Amniotic stem cell (primary cell): Measurements from ENCODE around the gene CREB5.
"Not testable (repeated sequence)": the region's sequence is repeated elsewhere in the genome, so short reads cannot be mapped to it uniquely, and the experiment has no call there.

ENCODE experiments used
- DNase-seq: peaks from one replicate; lab custom pipeline; 2025; lab: John Stamatoyannopoulos, UW

Gene CREB5, protein sequence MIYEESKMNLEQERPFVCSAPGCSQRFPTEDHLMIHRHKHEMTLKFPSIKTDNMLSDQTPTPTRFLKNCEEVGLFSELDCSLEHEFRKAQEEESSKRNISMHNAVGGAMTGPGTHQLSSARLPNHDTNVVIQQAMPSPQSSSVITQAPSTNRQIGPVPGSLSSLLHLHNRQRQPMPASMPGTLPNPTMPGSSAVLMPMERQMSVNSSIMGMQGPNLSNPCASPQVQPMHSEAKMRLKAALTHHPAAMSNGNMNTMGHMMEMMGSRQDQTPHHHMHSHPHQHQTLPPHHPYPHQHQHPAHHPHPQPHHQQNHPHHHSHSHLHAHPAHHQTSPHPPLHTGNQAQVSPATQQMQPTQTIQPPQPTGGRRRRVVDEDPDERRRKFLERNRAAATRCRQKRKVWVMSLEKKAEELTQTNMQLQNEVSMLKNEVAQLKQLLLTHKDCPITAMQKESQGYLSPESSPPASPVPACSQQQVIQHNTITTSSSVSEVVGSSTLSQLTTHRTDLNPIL

DNA sequence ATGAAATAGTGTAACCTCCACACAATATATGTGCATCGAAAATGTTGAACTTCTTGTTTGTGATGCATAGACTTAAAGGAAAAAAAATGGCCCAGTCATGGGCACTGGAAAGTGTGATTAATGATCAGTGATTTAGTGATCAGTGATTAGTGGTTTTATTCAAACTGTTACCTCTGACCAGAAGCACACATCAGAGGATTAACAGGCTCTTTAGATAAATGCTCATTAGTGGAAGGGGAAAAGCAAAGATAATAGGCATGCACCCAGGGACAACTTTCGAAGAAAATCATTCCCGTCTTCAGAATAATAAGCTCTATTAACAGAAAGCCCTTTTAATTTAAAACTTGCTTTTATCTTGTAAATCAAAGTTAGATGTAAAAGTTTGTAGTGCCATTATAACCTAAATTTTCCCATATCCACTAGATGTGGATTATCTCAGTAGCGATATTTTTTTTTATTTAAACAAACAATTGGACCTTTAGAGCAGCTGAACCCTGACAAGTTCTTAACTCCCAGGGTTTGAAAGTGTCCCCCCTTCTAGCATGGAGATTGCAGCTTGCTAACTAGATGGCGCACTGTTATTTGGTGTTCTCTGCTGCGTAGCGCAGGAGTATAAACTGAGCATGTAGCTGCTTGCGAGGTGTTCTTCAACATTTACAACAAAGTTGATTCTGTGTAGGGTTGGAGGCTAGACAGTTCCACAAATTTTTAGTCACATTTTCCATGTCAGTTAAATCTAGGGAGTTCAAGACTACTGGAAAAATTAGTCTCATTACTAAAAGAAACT lies at the start of gene CREB5:
Gene CREB5 (plus strand): TSS at position 643 of the 787 bp plus-strand sequence. CDS start 397 bp downstream, outside the sequence.
- DNase-seq, result no peak

DNA sequence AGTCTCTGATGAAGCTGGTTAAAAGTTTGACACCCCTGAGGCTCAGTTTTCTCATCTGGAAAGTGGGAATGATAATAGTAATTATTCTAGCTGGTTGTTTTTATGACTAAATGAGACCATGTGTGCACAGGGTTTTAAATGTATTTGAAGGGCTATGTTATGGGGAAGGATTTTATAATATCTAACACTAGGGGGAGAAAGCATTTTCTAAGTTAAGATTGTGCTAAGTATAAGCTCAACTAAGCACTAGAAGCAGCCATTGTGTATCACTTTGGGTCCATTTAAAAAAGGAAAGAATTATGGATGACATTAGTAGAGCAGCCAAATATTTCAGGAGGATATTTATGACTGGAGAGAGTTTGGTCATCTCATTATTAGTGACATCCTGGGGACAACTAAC lies 49.5 kb upstream of the CREB5 start:
- DNase-seq, result no peak

- DNase-seq, result no peak
These were observed 48.2 kb upstream of the CREB5 start for GRCh38 chr7:28364082-28364481.

DNA sequence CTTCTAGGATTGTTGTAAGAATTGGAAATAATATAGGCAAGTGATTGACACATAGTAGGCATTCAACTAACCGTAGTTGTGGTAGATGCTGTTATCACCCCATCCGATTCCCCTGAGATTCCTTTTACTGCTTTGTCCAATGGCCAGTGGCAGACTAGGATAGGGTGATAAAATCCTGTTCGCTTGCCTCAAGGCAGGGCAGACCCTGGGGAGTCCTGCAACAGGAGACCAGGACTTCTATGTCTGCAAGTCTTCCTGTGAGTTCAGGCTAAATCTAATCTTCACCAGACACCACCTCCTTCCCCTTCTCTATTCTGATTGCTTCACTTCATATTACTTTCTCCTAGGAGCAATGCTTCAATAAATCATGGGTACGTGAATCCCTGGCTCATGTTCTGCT lies 42.8 kb upstream of the CREB5 start:
- no peak for DNase-seq

GRCh38 chr7:28371846-28372245 lies 40.5 kb upstream of the CREB5 start:
- DNase-seq, result no peak

GRCh38 chr7:28373990-28374389 lies 38.3 kb upstream of the CREB5 start:
- DNase-seq, result no peak

DNA sequence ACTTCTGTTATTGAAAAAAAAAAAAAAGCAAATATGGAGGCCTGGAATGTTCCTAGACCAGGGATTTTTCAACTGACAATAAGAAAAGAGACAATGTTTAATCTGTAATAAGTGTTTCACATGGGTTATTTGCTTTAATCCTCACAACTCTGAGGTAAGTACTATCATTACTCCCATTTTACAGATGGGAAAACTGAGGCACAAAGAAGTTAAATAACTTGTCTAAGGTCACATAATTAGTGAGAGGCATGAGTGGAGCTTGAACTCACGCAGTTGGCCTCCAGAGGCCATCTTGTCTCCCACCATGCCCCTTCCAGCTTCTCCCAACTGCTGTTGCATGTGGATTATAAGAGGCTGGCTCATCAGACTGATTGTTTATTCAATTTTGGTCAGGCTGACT lies 36.6 kb upstream of the CREB5 start:
- DNase-seq, result no peak

- DNase-seq, result no peak
These were observed 35.7 kb upstream of the CREB5 start for GRCh38 chr7:28376634-28377033.

DNA sequence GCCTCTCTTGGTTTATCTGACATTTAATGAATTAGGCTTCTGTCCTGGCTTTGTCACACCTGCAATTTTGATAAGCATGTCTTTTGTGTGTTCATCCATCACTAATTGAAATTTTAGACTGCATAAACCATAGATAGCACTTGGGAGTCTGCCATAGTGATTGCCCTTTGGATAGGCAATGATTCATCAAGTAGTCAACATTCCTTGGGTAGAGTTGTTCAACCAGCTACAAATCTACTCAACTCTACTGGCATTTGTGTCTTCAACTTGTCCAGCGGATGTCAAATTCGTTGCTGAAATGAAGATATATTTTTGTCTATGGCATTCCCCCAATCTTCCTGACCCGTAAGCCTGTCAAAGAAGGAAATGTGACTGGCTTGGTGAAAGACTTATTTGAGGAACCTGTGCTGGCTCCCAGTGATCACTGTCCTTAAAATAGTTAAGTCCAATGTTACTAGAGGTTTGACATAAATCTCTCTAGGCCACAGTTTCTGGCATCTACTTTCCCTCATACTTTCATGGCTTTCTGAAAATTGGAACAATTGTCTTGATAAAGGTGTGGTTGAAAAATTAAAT lies 33.7 kb upstream of the CREB5 start:
- no peak for DNase-seq

- no peak for DNase-seq
These were observed 30.9 kb upstream of the CREB5 start for GRCh38 chr7:28381466-28381865.

DNA sequence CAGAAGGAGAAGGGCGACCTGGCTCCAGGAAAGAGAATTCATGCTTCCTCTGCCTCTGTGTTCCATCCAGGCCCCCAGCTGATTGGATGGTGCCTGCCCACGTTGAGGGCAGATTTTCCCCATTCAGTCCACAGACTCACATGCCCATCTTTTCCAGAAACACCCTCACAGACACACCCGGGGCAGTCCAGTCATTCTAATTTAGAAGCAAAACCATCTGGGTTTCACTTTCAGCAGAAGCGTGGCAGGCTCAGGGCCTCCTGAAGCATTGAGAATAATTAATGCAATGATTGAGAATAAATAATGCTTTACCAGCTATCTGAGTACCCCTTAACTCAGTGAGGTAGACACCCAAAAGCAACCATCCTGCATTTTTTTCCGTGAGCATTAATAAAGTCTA lies 30.2 kb upstream of the CREB5 start:
- DNase-seq, result no peak

DNA sequence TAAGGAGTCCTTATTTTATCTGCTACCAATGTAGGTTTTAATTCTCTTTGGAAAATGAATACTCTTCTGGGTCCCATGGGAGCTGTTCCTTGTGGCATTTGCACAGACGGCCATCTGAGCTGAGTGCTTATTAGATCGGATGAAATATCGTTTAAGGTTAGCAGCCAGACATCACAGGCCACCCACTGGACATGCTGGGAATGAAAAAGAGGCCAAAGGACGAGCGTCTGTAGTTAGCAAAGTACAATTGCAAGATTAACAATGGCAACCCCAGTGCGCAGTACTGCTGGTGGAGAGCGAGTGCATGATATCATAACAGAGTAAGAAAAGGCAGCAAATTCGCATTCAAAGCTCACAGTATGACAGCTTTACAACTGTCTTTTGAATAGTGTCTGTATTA lies 28.3 kb upstream of the CREB5 start:
- no peak for DNase-seq

DNA sequence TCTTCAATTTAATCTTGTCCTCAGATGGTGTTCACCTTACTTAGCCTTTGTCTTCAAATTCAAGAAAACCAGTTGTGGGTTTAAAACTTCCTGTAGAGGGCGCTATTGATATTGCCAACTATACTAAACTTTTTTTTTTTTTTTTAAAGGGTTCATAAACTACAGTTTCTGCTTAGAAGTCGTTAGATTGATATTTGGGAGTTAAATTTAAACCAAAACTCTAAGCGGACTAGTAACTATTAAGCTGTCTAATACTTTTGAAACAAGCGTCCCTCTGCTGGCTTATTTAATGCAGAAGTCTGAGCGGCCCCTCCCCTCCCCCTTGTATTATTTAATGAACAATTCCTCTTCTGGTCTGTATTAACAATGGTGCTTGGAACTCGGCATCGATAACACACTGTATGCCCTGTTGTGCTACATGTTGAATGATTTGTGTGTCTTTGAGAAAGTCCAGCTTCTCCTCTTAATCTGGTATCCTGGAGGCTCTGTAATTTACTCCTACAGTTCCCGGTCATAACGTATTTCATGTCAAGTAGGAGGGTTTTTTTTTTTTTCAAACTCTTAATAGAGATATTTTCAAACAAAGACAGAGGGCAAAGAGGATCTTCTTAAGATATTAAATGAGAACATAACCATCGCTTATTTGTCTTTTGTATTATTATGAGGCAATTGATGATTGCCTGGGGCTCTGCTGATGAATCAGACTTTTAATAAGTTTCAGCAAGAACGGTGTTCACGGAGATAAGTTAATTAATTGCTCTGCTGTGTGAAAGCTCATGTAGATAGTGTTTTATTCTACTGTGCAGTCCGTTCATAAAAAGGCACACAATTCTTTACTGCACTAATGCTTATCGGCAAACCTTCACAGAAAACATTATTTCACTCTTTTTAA lies 22.6 kb upstream of the CREB5 start:
- DNase-seq, result peak; percentile 36

GRCh38 chr7:28390426-28390825 lies 21.9 kb upstream of the CREB5 start:
- DNase-seq, result no peak

DNA sequence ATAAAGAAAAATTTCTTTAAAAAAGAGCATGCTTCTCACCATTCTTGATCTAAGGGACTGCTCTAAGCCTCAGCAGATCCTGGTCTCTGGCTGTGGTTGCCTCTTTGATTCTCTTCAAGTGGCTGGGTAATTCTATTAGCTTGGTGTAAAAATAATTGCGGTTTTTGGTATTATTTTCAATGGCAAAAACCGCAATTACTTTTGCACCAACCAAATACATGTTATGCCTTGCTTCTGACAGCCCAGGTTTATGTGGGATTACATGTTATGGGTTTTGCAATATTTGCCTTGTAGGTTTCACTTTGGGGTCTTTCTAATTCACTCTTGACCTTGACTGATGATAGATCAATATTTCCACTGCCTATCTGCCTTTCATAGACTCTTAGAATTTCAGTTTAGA lies 20.0 kb upstream of the CREB5 start:
- no peak for DNase-seq

DNA sequence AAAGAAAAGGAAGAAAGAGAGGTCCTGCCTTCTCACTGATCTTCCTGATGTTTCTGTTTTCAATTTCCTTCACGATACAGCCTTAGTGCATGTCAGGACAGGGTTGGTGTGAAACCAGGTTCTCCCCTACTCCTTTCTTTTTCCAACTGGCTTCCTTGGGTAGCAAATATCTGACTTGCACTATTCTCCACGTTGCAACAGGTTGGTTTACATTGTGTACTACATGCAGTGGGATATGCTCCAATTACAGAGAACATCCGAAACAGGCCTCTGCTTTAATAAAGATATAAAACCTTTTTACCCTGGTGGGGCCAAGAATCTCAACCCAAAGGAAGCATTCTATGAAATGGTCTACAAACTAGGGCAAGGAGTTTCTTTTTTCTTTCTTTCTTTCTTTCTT lies 16.9 kb upstream of the CREB5 start:
- DNase-seq, result no peak

DNA sequence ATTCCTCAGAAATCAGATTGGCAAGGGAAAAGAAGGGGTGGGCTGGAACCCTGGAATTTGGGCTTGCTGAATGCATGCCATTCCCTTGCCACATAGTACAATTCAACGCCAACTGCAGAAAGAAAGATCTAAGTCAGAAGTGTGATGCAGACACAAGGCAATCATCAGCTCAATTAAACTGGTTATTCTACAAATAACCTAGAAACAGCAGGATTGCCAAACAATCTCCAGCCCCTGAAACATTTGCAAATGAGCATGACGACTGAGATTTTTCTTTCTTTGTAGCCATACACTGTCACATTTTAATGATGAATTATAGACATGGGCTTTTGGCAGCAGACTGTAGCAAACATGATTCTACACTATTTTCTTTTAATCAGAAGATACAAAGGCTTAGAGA lies 16.5 kb upstream of the CREB5 start:
- no peak for DNase-seq

- no peak for DNase-seq
These were observed 15.2 kb upstream of the CREB5 start for GRCh38 chr7:28397141-28397540.

DNA sequence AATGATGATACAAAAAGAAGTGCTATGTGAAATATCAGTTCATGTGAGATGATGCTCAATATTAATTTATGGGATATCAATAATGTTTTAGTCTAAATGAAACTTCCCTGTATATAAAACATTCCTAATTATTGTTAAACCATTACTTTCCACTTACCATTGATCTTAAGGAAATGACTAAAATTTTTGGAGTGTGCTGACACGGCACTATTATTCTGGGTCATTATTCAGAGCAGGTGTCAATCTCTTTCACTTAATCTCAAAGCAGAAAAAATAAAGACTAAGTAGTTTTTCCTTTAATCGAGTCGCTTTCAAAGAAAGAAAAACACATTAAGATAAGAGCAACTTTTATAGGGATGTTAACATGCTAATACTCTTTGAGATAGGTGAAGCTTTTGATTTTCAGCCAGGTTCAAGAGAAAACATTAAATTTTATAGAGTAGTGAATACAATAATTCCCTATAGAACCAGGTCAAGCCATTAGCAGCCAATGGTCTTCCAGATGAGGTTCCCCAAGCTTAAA lies 11.4 kb upstream of the CREB5 start:
- DNase-seq, result no peak

GRCh38 chr7:28401567-28401966 lies 10.8 kb upstream of the CREB5 start:
- DNase-seq, result not testable (repeated sequence)

DNA sequence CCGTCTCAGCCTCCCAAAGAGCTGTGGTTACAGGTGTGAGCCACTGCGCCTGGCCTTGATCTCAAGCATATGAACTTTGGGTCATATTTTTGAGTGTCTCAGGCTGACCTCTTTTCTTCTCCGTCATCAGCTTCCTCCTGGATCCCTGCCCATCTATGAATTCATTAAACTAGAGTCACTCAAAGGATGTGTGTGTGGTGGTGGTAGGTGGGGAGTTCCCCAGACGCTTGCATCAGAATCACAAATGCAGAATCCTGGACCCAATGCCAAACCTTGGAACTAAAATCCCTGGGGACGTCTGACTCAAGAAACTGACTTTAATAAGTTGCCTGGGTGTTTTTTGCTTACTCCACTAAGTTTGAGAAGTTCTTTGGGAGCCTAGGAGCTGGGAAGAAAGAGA lies 6.7 kb upstream of the CREB5 start:
- peak; percentile 64 for DNase-seq

- no peak for DNase-seq
These were observed 6.1 kb upstream of the CREB5 start for GRCh38 chr7:28406192-28406591.
